Heart left ventricle (tissue), 16 donors: ENCODE results near the gene FUS. TPM values are rescaled to one million over a fixed set of nuclear protein-coding genes. Genes with fewer than 3 reads are reported as not detected.

Experiments used
- ATAC-seq, 4 donors: fragments of 200-7000 bp; cut with Tn5 transposase; one replicate each; pipeline ENCODE4 v1.9.1; 2020 to 2022; ENCODE audit warnings: moderate library complexity in 4 of 4, mild to moderate bottlenecking in 3 of 4, moderate number of reproducible peaks in 1 of 4
- DNase-seq, 5 donors: peaks; one replicate each; pipeline ENCODE4 v3.0.0-alpha.2; 2020
- H3K27ac ChIP-seq, 12 donors: fragments of 200-600 bp; sonication (generic) in 4 of 12; one replicate each; pipeline versions ENCODE4 v1.5.0 to v1.8.0; 2016 to 2022; ENCODE audit warnings: mild to moderate bottlenecking in 2 of 12
- H3K27me3 ChIP-seq, 9 donors: fragments of 200-600 bp; sonication (generic) in 2 of 9; one replicate each; pipeline versions ENCODE4 v1.5.1 to v1.8.0; 2016 to 2022; ENCODE audit warnings: mild to moderate bottlenecking in 3 of 9
- H3K36me3 ChIP-seq, 9 donors: fragments of 200-600 bp; sonication (generic) in 2 of 9; one replicate each; pipeline versions ENCODE4 v1.5.0 to v1.8.0; 2018 to 2022; ENCODE audit warnings: mild to moderate bottlenecking in 2 of 9
- H3K4me1 ChIP-seq, 12 donors: fragments of 200-600 bp; sonication (generic) in 4 of 12; one replicate each; pipeline versions ENCODE4 v1.5.0 to v1.8.0; 2016 to 2022; ENCODE audit warnings: mild to moderate bottlenecking in 3 of 12
- H3K4me3 ChIP-seq, 12 donors: fragments of 200-600 bp; sonication (generic) in 4 of 12; one replicate each; pipeline versions ENCODE4 v1.5.0 to v1.8.0; 2017 to 2022; ENCODE audit warnings: mild to moderate bottlenecking in 9 of 12, moderate library complexity in 4 of 12
- H3K9me3 ChIP-seq, 12 donors: fragments of 200-600 bp; sonication (generic) in 4 of 12; one replicate each; pipeline versions ENCODE4 v1.5.0 to v1.8.0; 2016 to 2022; ENCODE audit warnings: mild to moderate bottlenecking in 1 of 12
- POLR2A ChIP-seq, 2 donors: fragments of 450-650 bp; IDR thresholded peaks; one replicate each; pipeline ENCODE4 v1.6.1; 2017; ENCODE audit warnings: antibody characterized with exemption in 2 of 2, mild to moderate bottlenecking in 2 of 2, moderate library complexity in 2 of 2
- WGBS, 4 donors: extraction: QIAGEN DNeasy Blood & Tissue Kit in 2 of 4; methylation state at CpG; one replicate each; pipeline versions ENCODE4 v1.1.5 to v1.1.7; 2013 to 2018; 5-methylcytosine and 5-hydroxymethylcytosine counted together
- intact Hi-C, 10 donors: fragments of 100-400 bp; cut with DNase I; formaldehyde crosslinking; loops; one replicate each; pipeline versions ENCODE4 v1.11.1 to v1.14.2; 2022
- polyA plus RNA-seq, 2 donors: library from polyadenylated mRNA; stranded (reverse); fragments of 200-250 nt; gene quantifications; one replicate each; pipeline ENCODE4 v1.2.3, GENCODE V29; 2013
- total RNA-seq, 9 donors: library from RNA; depleted of rRNA in 2 of 9; stranded (reverse); fragments of >200 nt in 2 of 9; fragmentation: NEBNext Ultra II Directional in 3 of 9; extraction: Animal tissue kit (Norgen Biotek cat#: 25700) in 3 of 9; gene quantifications; one replicate each; pipeline versions ENCODE4 v1.1.0 to v1.2.4, GENCODE V29; 2016 to 2023
- TF ChIP-seq, protein P1 (sequence below), 12 donors: fragments of 200-600 bp; sonication (generic) in 4 of 12; IDR thresholded peaks; one replicate each; pipeline versions ENCODE4 v1.5.0 to v1.8.0; 2018 to 2022; ENCODE audit warnings: antibody characterized with exemption in 12 of 12, mild to moderate bottlenecking in 5 of 12
- donor health status: ischemic (EF 13 %, LVEDD 7.1; RV severe dilation, severe dysfunction).
- donor health status: healthy with polysubstance abuse.
- donor health status: DM: no; HTN: yes; CAD: no.
- donor health status: DM: no; HTN: no; CAD: no.
- donor health status: ischemic (EF 25% LVEDD 6.9; RV normal size, moderate dysfunction).
- donor health status: ischemic (EF 25% LVEDD 5.7; RV mildly dilated, moderate dysfunction).
- donor health status: healthy.
- donor health status: DM: yes; HTN: yes; CAD: no.
- donor health status: ischemic (EF 35%, LVEDD 5.7; RV mildly dilated, moderate dysfunction).
- donor health status: nonischemic (EF 11% LVEDD 7.7; RV severe dilation, severe dysfunction).
- donor health status: DM: yes; HTN: yes; CAD: no.
- donor health status: PGD.
- donor health status: ischemic (EF 29% LVEDD 5.4; RV normal size, mild dysfunction).
- donor health status: nonischemic (EF 23%, LVEDD 6.1; RV moderate dilation, normal function).

The FUS gene
- total and polyA plus RNA-seq, 11 donors: 20.3 to 213 (median 127) TPM

GRCh38 chr16:31179219-31179746, 656 bp upstream of the FUS start:
- Histone ChIP-seq H3K27me3 (peaks cover 0 to 5% (median 0%) of the 10 kb centered on the region in 9 donors), H3K36me3 (peaks cover 0 to 27% (median 20%) of the 10 kb centered on the region in 9 donors), H3K4me3 (peak overlapping the region; percentile 60 to 99 (median 86)), H3K9me3 (no peaks in the 10 kb centered on the region), H3K27ac (peak overlapping the region; percentile 87 to 99 (median 94)), H3K4me1 (peaks cover 0 to 47% (median 36%) of the 10 kb centered on the region in 12 donors)
- WGBS, 4 donors: 1 to 2% (median 2%) methylated on average over 27 of the region's 27 CpGs
- peak in 1 of 4 donors; percentile 28 for ATAC-seq
- intact Hi-C loops: loop anchor here in 4 of 10 donors (2.0 to 10.0 kb wide), 2 partner anchors 36 to 276 kb away; partner anchors contain the start of gene ARMC5 (in 1 of the 4)
- TF ChIP-seq, protein P1, sequence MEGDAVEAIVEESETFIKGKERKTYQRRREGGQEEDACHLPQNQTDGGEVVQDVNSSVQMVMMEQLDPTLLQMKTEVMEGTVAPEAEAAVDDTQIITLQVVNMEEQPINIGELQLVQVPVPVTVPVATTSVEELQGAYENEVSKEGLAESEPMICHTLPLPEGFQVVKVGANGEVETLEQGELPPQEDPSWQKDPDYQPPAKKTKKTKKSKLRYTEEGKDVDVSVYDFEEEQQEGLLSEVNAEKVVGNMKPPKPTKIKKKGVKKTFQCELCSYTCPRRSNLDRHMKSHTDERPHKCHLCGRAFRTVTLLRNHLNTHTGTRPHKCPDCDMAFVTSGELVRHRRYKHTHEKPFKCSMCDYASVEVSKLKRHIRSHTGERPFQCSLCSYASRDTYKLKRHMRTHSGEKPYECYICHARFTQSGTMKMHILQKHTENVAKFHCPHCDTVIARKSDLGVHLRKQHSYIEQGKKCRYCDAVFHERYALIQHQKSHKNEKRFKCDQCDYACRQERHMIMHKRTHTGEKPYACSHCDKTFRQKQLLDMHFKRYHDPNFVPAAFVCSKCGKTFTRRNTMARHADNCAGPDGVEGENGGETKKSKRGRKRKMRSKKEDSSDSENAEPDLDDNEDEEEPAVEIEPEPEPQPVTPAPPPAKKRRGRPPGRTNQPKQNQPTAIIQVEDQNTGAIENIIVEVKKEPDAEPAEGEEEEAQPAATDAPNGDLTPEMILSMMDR (IDR thresholded peaks at IDR 0.05): no peak
- TF ChIP-seq POLR2A (IDR thresholded peaks at IDR 0.05): peak in 1 of 2 donors; percentile 10
- DNase-seq: no peak

GRCh38 chr16:31181102-31181830, 1.3 kb downstream of the FUS start:
- Histone ChIP-seq H3K4me1 (peaks cover 0 to 61% (median 38%) of the 10 kb centered on the region in 12 donors), H3K9me3 (no peaks in the 10 kb centered on the region), H3K36me3 (peaks cover 0 to 47% (median 40%) of the 10 kb centered on the region in 9 donors), H3K27ac (peak overlapping the region in 11 of 12 donors; percentile 87 to 99 (median 93)), H3K4me3 (peak overlapping the region; percentile 60 to 99 (median 86)), H3K27me3 (peaks cover 0 to 5% (median 0%) of the 10 kb centered on the region in 9 donors)
- TF ChIP-seq, protein P1 (IDR thresholded peaks at IDR 0.05): no peak
- no peak for TF ChIP-seq POLR2A (IDR thresholded peaks at IDR 0.05)
- 4 to 7% (median 6%) methylated on average over 28 to 31 of the region's 31 CpGs for WGBS, 4 donors
- intact Hi-C loops: loop anchor here in 7 of 10 donors (5.0 to 10.0 kb wide), 5 partner anchors 106 to 276 kb away; partner anchors contain the start of genes ZNF843 (in 5 of the 7), ARMC5 (in 2 of the 7), ZNF646 (in 1 of the 7) and ZNF668 (in 1 of the 7)
- peak in 2 of 4 donors; percentile 20 to 40 for ATAC-seq
- peak in 4 of 5 donors; percentile 46 to 59 (median 54) for DNase-seq

GRCh38 chr16:31182391-31182790, 2.5 kb downstream of the FUS start:
- Histone ChIP-seq H3K27ac (peak overlapping the region in 3 of 12 donors; percentile 4 to 95 (median 93)), H3K9me3 (no peaks in the 10 kb centered on the region), H3K4me1 (peaks cover 0 to 69% (median 39%) of the 10 kb centered on the region in 12 donors), H3K27me3 (peaks cover 0 to 5% (median 0%) of the 10 kb centered on the region in 9 donors), H3K36me3 (peaks cover 3 to 59% (median 51%) of the 10 kb centered on the region in 9 donors), H3K4me3 (peak overlapping the region in 9 of 12 donors; percentile 60 to 99 (median 83))
- WGBS, 4 donors: 23 to 28% (median 24%) methylated on average over 7 of the region's 7 CpGs
- TF ChIP-seq POLR2A (IDR thresholded peaks at IDR 0.05): no peak
- TF ChIP-seq, protein P1 (IDR thresholded peaks at IDR 0.05): no peak
- ATAC-seq (no peak), DNase-seq (no peak)
- intact Hi-C loops: loop anchor here in 8 of 10 donors (2.0 to 10.0 kb wide), 6 partner anchors 16 to 275 kb away; partner anchors contain the start of genes ZNF843 (in 5 of the 8), ARMC5 (in 2 of the 8), ZNF646 (in 1 of the 8) and ZNF668 (in 1 of the 8)
